Limb (tissue), 2 donors: Measurements from ENCODE around the gene PPP1CA.

Experiments
- DNase-seq, 2 donors: peaks; one replicate each; pipeline ENCODE4 v3.0.0-alpha.2; 2016; ENCODE audit errors: extremely low spot score in 2 of 2

Gene PPP1CA

DNA sequence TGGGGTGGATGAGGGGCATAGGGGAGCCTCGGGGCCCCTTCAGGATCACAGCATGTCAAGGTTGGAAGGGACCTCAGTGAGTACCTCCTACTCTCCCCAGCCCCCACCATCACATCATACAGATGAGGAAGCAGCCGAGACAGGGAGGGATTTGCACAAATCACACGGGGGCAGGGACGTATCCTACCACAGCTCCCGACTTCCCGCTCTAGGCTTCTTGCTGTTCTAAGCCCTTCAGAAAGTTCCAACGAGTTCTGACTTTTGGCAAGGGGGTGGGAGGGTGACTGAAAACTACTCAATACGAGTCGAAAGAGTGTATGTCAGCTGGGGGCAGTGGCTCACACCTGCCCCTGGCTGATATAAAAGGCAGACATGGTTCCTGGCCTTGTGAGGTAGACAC is 14.6 kb downstream of the PPP1CA start:
- no peak for DNase-seq

DNA sequence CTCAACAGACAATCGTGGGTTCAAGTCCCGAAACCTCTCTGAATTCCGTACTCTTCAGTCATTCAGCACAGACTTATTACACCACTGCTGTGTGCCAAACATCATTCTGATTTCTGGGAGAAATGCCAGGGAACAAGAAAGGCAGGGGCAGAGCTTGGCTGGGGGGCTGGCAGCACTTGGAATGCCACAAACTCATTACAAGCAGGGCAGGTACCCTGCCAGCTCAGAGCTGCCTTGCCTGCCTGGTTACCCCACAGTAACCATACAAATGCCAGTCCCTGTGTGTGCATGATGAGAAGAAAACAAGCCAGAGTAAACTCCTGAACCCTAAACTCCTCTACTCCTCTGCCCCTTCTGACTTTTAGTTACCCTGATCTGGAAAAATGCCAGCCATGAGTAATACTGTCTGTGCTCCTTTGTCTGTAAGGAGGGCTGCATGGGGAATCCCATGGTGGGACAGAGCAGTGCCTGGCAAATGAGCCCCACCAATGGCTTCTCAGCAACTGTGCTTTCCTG is 16.7 kb downstream of the PPP1CA start:
- no peak for DNase-seq

DNA sequence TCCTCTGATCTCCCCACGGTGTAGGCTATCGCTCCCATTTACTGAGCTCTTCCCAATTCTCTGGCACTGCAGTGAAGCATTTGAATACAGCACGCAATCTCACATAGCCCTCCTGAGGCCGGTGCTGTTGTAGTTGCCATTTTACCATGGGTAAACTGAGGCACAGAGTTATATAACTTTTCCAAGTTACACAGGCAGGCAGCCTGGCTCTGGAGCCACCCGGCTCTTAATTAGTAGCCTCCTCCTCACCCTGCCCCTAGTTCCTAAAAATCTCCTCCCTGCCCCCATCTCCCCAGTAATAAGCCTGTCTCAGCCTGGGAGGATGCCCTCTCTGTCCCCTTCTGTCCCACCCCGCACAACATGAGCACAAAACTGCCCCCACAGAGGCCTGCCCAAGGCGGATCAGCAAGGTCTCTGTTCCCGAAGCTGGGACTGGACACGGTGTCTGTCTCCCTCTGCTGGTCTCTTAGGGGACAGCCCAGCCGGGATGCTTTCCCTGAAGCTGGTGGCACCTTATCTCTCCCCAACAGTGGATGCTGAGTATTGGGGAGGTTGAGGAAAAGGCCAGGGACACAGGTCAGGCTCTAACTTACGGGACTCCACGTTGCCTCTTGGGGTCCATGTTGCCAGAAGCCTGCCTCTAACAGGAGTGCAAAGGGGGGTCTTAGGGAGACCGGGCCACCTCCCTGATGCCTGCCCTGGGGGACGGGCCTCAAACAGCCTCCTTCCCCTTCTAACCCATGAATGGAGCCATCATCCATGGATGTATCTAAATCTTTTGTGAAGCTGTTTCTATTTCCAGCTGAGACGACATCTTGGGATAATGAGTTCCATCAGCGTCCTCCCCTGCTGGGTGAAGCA is 19.2 kb downstream of the PPP1CA start:
- DNase-seq, result peak; percentile 74 to 87

DNA sequence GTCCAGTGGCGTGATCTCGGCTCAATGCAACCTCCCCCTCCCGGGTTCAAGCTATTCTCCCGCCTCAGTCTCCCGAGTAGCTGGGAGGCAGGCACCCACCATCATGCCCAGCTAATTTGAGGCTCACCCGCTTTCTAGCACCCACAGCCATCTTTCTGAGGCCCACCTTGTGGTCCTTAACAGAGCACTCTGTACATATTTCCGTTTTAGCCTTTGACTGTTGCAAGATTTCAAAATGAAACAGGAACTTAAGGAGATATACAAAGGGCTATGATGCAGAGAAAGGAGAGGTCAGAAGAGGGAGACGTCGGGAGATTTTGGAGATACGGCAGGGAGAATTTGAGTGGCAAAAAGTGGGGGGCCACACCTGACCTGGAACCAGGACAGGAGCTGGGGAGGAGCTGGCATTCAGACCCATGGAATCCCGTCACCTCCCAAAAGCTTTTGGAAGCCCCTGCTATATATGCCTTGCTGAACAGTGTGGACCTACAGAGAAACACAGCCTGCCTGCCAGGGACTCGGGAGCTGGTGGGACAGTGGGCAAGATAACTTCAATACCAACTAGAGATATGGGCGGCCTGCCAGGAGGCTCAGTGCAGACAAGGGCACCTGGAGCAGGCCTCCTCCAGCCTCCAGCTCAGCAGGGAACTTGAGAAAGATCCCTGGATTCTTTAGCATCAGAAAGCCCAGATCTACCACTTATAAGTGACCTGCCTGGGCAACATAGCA is 20.2 kb downstream of the PPP1CA start:
- no peak for DNase-seq

DNA sequence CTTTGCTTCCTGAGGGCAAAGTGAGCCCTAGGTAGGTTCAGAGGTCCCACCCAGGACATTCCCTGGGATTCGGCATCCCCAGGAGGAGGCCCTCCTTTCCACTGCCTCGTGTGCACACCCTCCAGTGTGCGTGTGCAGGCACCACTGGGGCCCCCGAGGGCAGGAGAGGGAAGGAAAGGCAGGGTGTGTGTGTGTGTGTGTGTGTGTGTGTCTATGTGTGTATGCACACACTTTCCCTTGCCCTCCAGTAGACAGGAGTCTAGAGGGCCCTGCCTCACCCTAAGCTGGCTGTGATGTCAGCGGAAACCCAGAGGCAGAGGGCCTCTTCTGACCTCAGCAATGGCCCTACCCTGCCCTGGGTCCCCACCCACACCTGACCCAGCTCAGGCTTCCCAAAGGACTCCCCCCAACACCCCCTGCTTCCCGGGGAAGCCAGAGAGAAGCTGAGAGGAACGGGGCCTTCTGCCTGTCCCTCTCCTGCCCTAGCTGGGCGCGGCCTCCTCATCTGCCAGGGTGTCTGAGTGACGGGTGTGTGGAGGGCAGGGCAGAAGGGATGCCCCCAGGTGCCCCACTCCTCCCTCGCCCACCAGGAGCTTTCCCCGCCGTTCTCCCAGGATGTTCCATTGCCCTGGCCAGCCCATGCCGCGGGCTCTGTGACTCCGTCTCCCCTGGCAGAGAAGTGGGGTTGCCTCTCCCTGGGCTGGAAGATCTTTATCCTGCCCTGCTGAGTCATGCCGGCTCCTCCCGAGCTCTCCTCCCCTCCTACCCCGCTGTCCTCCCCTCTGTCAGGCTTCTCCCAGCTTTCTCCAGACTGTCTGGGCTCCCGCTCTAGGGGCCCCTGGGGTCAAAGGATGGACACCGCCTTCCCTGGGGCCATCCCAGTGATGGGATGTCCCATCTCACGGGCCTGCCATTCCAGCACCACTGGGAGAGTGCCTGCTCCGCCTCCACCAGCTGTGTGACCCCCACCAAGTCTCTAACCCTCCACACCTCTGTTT is 22.3 kb downstream of the PPP1CA start:
- peak in 1 of 2 donors; percentile 25 for DNase-seq

DNA sequence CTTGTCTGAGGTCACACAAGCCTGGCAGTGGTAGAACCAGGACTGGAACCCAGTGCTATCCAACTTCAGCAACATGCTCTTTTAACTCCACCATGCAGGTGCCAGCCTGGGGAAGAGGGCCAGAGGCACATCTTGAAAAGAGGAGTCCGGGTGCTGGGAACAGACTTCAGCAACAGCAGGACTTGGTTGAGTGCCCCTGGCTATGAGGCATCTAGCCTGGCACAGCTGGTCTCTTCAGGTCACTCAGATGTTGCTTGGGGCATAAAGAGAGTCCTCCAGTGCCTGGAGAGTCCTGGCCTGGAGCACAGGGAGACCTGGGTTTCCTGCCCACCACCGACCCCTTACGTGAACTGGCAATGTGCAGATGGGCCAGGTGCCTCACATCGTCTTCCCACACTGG is 23.1 kb downstream of the PPP1CA start:
- DNase-seq, result no peak

DNA sequence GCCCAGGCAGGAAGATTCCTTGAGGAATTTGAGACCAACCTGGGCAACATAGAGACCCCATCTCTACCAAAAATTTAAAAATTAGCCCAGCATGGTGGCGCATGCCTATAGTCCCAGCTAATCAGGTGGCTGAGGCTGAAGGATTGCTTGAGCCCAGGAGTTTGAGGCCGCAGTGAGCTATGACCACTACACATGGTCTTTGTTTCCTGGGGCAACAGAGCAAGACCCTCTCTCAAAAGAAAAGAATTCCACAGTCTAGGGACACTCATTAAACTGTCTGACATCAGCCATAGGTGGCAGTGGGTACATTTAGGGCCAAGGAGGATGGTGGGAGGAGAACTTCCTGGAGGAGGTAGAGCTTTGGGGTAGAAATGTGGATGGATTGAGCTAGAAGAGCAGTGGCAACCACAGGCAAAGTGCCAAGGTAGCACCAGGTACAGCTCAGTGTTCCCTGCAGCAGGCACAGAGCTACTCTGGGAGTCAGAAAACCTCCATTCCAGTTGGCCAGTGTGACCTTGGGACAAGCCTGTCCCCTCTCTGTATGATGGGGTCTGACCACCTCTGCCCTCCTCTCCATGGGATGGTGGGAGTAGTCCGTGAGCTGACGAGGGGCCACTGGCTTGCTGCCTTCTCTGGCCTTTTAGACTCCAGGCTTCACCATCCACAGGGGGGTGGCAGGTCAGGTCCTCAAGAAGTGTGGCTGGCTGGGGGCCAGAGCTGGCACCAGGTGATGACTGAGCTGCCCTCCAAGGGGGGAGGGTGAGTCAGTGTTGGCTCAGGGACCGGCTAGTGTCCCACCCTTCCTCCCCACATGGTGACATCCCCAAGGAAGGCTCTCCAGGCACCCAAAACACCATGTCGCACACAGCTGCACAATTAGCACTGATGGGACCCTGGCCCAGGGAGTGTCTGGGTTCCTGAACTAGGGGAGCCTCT is 24.5 kb downstream of the PPP1CA start:
- no peak for DNase-seq

DNA sequence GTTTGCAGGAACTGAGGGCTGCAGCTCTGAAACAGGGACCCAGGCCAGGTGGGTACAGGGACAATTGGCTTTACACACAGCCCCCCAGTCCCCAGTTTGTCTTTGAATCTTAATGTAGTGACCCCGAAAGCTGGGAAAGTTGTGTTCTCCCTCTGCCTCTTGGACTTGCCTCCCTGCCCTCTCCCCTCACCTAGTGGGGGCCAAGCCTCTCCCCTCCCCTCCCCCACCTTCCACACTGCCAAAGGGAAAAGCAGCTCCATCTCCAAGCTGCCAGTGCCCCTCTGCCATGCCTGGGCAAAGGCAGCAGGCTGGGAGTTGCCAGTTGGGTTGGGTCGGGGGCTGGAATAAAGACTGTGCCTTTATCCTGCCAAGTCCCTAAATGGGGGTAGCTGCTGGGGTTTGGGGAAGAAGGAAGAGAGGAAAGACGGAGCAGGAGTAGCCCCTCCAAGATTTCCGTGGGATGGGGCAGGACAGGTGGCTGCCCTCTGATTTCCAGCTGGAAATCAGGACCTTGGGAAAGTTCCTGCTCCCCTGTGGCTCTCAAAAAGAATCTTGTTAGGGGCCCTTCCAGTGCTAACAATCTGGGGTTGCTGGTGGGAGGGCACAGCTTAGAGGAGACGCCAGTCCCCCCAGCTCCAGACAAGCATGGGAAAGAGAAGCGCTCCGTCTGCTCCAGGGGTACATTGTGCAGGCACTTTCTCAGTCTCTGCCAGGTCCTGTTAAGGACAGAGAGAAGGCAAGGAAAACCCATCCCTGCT is 25.4 kb downstream of the PPP1CA start:
- peak in 1 of 2 donors; percentile 23 for DNase-seq

DNA sequence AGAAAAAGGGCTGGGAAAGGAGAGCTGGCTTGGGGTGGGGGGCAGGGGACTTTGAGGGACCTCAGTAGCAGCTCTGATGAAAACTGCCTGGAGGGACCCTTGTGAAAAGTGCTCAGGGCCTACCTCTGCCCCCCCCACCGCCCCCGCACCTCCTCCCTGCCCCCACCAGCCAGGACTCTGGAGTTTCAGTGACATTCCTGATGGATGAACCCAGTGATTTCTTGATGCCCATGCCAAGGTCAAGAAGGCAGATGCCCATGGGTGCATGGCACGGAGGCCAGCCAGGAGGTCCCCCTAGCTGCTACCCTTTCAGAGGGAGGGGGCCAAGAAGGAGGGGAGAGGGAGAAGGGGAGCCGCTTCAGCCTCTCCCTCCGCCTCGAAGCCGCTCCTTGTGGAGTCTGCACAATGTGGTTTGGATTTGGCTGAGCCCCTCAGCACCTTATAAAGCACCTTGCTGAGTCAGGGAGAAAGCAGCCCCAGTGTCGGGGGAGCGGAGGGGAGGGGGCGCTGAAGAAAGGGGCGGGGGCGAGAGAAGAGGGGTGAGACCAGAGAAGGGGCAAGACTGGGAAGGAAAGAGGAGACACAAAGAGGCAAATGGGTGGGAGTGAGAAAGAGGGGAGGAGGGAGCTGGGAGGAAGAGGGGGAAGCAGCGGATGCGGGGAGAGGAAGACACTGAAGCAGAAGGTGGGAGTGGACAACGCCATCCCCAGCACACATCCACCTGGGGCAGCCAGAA is 26.2 kb downstream of the PPP1CA start:
- peak in 1 of 2 donors; percentile 41 for DNase-seq

DNA sequence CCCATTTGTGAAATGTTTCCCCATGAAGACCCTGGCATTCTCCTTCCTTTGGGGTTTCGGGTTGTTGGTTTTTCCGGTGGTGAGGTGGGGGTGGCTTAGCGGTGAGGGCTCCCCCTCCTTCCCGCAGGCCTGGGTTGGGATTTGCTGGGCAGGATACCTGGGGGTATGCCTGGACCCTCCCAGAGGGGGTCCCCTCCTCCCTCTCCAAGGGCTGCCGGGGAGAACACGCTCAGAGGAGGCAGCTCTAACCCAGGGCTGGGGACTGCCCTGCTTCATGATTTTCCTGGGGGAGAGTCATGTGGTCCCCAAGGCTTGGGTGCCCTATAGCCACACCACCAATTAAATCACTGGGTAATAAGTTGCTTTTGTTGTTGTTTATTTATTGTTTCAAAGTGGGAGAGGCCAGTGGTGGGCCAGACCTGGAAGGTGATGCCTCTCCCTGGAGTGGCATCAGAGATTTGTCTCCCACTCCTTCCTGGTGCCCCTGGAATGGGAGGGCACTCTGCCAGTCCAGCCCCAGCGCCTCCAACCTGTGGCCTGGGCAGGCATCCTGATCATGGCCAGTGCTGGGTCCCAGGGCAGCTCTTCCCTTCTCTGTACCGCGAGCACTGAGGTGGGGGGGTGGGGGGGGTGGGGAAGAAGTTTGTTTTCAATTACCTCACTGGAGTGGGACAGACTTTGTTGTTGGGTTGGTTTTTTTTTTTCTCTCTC is 26.9 kb downstream of the PPP1CA start:
- peak in 1 of 2 donors; percentile 48 for DNase-seq

DNA sequence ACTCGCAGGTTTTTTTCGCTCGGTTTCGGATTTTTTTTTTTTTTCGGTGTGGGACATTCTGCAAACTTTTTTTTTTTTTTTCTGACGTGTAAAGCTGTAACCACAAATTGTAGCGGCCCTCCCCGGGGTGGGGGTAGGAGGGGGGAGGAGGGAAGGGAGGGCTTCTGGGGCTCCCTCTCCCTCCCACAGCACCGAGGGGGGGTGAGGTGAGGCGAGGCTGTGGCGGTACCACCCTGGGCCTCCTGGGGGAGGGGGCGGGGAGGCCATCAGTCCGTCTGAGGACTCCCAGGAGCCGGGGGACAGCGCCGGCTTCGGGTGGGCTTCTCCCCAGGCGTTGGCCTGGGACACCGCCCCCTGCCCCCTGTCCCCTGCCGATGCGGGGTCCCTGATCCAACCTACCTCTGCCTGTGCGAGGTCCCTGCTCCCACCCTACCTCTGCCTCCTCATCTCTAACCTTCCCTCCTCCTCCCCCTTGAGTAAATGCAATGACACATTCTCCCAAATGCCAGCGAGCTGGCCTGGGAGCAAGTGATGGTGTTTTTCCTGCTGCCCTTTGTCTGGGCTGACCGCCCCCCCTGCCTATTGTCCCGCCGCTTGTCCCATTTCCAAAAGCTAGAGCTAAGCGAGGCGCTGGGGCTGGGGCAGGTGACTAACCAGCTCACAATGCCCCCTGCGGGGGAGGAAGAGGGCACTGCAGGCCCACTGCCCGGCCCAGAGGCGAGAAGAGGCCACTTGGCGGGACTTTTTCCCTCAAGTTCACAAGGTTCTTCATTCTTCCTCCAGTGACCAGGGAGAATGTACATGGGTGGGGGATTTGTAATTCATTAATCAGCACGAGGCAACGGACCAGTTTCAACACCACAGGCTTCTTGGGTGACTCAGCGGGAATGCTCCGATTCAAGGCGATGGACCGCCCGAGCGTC is 27.7 kb downstream of the PPP1CA start:
- peak in 1 of 2 donors; percentile 70 for DNase-seq

DNA sequence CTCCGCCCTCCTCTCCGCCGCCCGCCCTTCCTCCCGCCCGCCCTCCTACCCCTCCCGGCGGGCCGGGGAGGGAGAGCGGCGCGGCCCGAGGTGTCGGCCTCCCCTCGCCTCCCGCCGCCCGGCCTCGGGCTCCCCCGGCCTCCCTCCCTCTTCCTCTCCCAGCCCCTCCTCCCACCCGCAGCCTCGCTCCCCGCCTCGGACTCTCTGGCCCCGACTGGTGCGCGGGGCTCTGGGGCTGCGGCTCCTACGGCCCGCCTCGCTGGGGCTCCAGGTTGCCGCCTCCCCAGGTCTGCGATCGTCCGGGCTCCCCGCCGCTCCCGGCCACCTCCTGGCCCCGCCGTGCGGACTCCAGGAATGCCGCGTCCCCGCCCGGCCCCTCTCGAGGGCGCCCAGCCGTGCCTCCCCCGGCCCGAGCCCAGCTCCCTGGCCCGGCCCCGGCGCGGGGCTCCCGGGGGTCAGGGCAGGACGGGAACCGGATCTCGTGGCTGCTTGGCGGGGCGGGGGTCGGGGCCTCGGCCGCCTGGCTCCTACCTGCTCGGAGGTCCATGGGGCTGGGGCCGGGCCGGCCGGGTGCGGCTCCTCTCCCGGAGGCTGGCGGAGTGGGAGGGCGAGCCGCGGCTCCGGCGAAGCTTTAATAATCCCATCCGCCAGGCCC is 28.5 kb downstream of the PPP1CA start, which contains the start of gene CLCF1:
Gene CLCF1 (minus strand): TSS at position 606 of the 655 bp plus-strand sequence. CDS start 59 bp downstream, at position 547.
- peak in 1 of 2 donors; percentile 80 for DNase-seq

DNA sequence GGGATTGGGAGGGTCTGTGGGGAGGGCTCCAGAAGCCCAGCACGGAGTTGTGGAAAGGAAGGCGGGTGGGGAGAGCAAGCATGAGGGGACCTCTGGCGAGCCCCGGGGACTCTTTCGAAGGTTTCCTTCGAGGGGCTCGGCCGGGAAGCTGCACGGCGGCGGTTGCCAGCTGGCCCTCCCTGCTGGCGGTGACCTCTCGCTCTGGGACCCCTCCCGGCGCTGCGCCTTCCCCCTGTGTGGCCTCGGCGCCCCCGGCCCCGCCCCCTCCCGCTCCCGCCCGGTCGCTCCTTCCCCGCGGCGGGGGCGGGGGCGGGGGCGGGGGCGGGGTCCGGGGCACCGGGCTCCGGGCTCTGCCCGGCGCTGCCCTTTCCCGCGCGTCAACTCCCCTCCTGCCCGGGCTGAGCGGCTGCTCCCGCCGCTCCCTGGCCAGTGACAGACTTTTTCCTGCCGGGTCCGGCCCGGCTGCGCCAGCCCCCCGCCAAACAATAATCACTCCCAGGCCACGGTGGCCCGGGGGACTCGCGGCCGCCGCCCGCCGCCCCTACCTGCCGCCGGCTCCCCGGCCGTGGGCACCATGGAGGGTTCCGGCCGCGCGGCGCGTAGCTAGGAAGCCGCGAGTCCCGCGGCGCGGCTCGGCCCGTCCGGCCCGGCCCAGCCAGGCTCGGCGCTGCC is 29.2 kb downstream of the PPP1CA start:
- DNase-seq, result peak in 1 of 2 donors; percentile 72

DNA sequence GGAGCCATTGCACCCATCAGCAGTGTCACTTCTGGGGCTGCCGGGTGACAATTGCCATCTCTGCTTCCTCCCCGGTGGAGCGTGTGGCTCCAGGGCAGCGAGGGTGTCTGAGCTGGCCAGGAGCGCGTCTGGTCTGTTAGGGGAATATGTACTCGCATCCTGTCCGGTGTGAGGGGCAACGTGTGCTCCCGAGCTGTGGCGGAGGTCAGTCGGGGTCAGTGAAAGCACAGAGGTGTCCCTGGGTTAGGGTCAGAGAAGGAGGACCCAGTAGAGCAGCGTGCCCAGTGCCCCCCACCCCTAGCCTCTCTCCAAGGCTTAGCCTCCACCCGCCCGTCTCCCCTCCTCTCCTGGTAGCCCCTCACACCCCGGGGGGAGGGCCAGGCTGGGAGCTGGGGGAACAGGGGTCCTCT is 29.7 kb downstream of the PPP1CA start:
- no peak for DNase-seq

DNA sequence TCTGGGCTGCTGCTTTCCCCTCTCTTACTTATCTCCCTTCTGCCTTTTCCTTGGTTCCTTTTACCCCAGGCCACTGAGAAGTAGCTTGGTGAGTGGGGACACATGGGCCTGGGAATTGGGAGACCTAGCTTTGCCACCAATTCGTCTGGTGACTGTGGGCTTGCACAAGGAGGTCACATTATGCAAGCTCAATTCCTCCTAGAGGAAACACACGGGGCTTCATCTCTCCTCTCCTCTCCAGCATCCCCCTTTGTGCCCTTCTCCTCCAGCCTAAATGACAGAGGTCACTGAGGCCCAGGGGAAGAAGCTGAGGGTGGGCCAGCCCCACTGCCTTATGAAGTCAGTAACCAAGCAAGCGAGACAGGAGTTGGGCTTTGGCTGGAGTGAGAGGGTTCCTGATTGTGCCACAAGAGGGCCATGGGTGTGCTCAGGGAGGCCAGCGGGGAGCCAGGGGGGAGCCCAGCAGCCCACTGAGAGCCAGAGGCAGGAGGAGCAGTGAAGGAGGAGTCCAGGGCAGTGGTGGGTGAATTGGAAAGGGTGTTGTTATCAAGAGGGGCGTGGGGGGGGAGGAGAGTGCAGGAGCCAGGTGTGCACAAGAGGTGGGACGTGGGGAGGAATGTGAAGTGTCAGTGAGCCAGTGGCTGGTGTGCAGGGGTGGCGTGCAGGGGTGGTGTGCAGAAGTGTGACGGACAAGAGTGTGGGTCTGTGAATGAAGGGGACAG is 30.3 kb downstream of the PPP1CA start:
- no peak for DNase-seq
